Measurements from ENCODE around the gene IDH2. TPM values are rescaled to one million over a fixed set of nuclear protein-coding genes. Genes with fewer than 3 reads are reported as not detected.

The IDH2 gene
- total and polyA plus RNA-seq, 3 donors from 2014 or later = 13.1 to 23.5 (median 17.7) TPM

- DNase-seq = no peak
- no peak overlapping the region for H3K4me3 ChIP-seq
- H3K36me3 ChIP-seq (ENCODE audit: low read depth, missing control alignments) = no peaks in the 10 kb centered on the region
- intact Hi-C loops (cut with DNase I; ENCODE audit: low total_unique reads) = no loop called here
- TF ChIP-seq CTCF (IDR thresholded peaks at IDR 0.05) (no peak), POLR2A (IDR thresholded peaks at IDR 0.05) (no peak)
- peaks cover 4% of the 10 kb centered on the region for H3K4me1 ChIP-seq
- H3K27ac ChIP-seq = no peak overlapping the region
- WGBS, 2 donors = 40 to 60% methylated on average over 6 of the region's 6 CpGs
- no peaks in the 10 kb centered on the region for H3K9me3 ChIP-seq
- no peaks in the 10 kb centered on the region for H3K27me3 ChIP-seq
Measured at GRCh38 chr15:90040618-90041017, 61.6 kb downstream of the IDH2 start.

- no peaks in the 10 kb centered on the region for H3K9me3 ChIP-seq
- WGBS, 2 donors = 42 to 69% methylated on average over 5 of the region's 5 CpGs
- no peak for DNase-seq
- intact Hi-C loops (cut with DNase I; ENCODE audit: low total_unique reads) = no loop called here
- H3K4me3 ChIP-seq = no peak overlapping the region
- H3K27ac ChIP-seq = no peak overlapping the region
- no peaks in the 10 kb centered on the region for H3K36me3 ChIP-seq (ENCODE audit: low read depth, missing control alignments)
- TF ChIP-seq POLR2A (IDR thresholded peaks at IDR 0.05) (no peak), CTCF (IDR thresholded peaks at IDR 0.05) (no peak)
- peaks cover 4% of the 10 kb centered on the region for H3K4me1 ChIP-seq
- H3K27me3 ChIP-seq = no peaks in the 10 kb centered on the region
Measured at GRCh38 chr15:90039996-90040395, 62.3 kb downstream of the IDH2 start.

GRCh38 chr15:90038632-90039095 is 63.6 kb downstream of the IDH2 start:
- DNase-seq = no peak
- H3K9me3 ChIP-seq = no peaks in the 10 kb centered on the region
- no peak for TF ChIP-seq CTCF (IDR thresholded peaks at IDR 0.05)
- no peak for TF ChIP-seq POLR2A (IDR thresholded peaks at IDR 0.05)
- no peak overlapping the region for H3K27ac ChIP-seq
- no peaks in the 10 kb centered on the region for H3K27me3 ChIP-seq
- H3K4me3 ChIP-seq = no peak overlapping the region
- H3K36me3 ChIP-seq (ENCODE audit: low read depth, missing control alignments) = no peaks in the 10 kb centered on the region
- intact Hi-C loops (cut with DNase I; ENCODE audit: low total_unique reads) = no loop called here
- WGBS, 2 donors = 91 to 93% methylated on average over 3 of the region's 3 CpGs
- H3K4me1 ChIP-seq = peaks cover 4% of the 10 kb centered on the region

- Histone ChIP-seq H3K27me3 (no peaks in the 10 kb centered on the region), H3K4me1 (peaks cover 4% of the 10 kb centered on the region), H3K4me3 (no peak overlapping the region), H3K9me3 (no peaks in the 10 kb centered on the region), H3K27ac (no peak overlapping the region), H3K36me3 (ENCODE audit: low read depth, missing control alignments) (no peaks in the 10 kb centered on the region)
- TF ChIP-seq CTCF (IDR thresholded peaks at IDR 0.05) (no peak), POLR2A (IDR thresholded peaks at IDR 0.05) (no peak)
- no peak for DNase-seq
- WGBS, 2 donors = 79 to 85% methylated on average over 14 of the region's 14 CpGs
- intact Hi-C loops (cut with DNase I; ENCODE audit: low total_unique reads) = no loop called here
Measured at GRCh38 chr15:90037961-90038631, 64.2 kb downstream of the IDH2 start.

GRCh38 chr15:90037511-90037860 is 64.8 kb downstream of the IDH2 start:
- Histone ChIP-seq H3K36me3 (ENCODE audit: low read depth, missing control alignments) (no peaks in the 10 kb centered on the region), H3K9me3 (no peaks in the 10 kb centered on the region), H3K4me3 (no peak overlapping the region), H3K27me3 (no peaks in the 10 kb centered on the region), H3K27ac (no peak overlapping the region), H3K4me1 (peaks cover 4% of the 10 kb centered on the region)
- no peak for DNase-seq
- WGBS, 2 donors = 82 to 90% methylated on average over 2 to 5 of the region's 5 CpGs
- TF ChIP-seq CTCF (IDR thresholded peaks at IDR 0.05) = no peak
- no peak for TF ChIP-seq POLR2A (IDR thresholded peaks at IDR 0.05)
- intact Hi-C loops (cut with DNase I; ENCODE audit: low total_unique reads) = no loop called here

Measured in testis (tissue), 3 donors.